A673 (cell line): ENCODE data around the gene USP17L15.
"Not testable (repeated sequence)": the region's sequence is repeated elsewhere in the genome, so short reads cannot be mapped to it uniquely, and the experiment has no call there.

Experiments used
- CTCF ChIP-seq: fragments of 300-800, 200-600 bp; sonication (generic); conservative IDR thresholded peaks from 2 replicates; pipeline ENCODE4 v1.5.1; 2017; ENCODE audit warnings: low read depth, mild to moderate bottlenecking, antibody characterized with exemption, low read length, moderate library complexity, mixed read lengths
- EZH2 ChIP-seq: fragments of 200-600 bp; sonication (generic); IDR thresholded peaks from 2 replicates; pipeline ENCODE4 v1.6.1; 2017; ENCODE audit warnings: borderline replicate concordance, low read depth, mild to moderate bottlenecking, mixed read lengths, antibody characterized with exemption, low read length; ENCODE audit not compliant: poor library complexity, severe bottlenecking

GRCh38 chr4:9271719-9272118, 37.5 kb downstream of the USP17L15 start:
- not testable (repeated sequence) for TF ChIP-seq CTCF, EZH2
